GM12875 (cell line): ENCODE data around the gene SSBP3.

Experiments
- H3K4me3 ChIP-seq: one replicate; pipeline ENCODE4 v1.5.1; 2011; ENCODE audit warnings: low read depth, low read length, control low read depth
- CTCF ChIP-seq: IDR thresholded peaks from 2 replicates; pipeline ENCODE4 v1.5.1; 2011; ENCODE audit warnings: low read depth, mild to moderate bottlenecking, control low read depth, inconsistent platforms, low read length, moderate library complexity, borderline replicate concordance; ENCODE audit not compliant: insufficient read depth

The SSBP3 gene

GRCh38 chr1:54247863-54248515 lies 158.2 kb downstream of the SSBP3 start:
- no peak overlapping the region for H3K4me3 ChIP-seq
- no peak for TF ChIP-seq CTCF

GRCh38 chr1:54246116-54246721 lies 160.0 kb downstream of the SSBP3 start:
- no peak for TF ChIP-seq CTCF

GRCh38 chr1:54245501-54245900 lies 160.7 kb downstream of the SSBP3 start:
- no peak for TF ChIP-seq CTCF

More at GRCh38 chr1:54246116-54246721, 160.0 kb downstream of the SSBP3 start:
- H3K4me3 ChIP-seq = no peak overlapping the region

GRCh38 chr1:54244655-54245054 lies 161.5 kb downstream of the SSBP3 start:
- no peak overlapping the region for H3K4me3 ChIP-seq
- TF ChIP-seq CTCF = no peak

More at GRCh38 chr1:54245501-54245900, 160.7 kb downstream of the SSBP3 start:
- H3K4me3 ChIP-seq = no peak overlapping the region

- H3K4me3 ChIP-seq = no peak overlapping the region
- TF ChIP-seq CTCF = no peak
These were observed 163.2 kb downstream of the SSBP3 start for GRCh38 chr1:54243022-54243421.

GRCh38 chr1:54241364-54241763 lies 164.8 kb downstream of the SSBP3 start:
- no peak overlapping the region for H3K4me3 ChIP-seq
- TF ChIP-seq CTCF = no peak

- H3K4me3 ChIP-seq = no peak overlapping the region
- TF ChIP-seq CTCF = no peak
These were observed 165.4 kb downstream of the SSBP3 start for GRCh38 chr1:54240741-54241335.
